Stimulated activated CD4-positive, alpha-beta T cell treated with anti-CD3 and anti-CD28 coated beads, Interleukin-2, amount 100 ng/mL, for 4 hours (primary cell): Measurements from ENCODE around the gene RCCD1.
"Not testable (repeated sequence)": the region's sequence is repeated elsewhere in the genome, so short reads cannot be mapped to it uniquely, and the experiment has no call there.

Source experiments
- DNase-seq: peaks from one replicate; pipeline ENCODE4 v3.0.0-alpha.2; 2020; ENCODE audit warnings: low read depth

The RCCD1 gene

GRCh38 chr15:90954712-90955623 lies at the start of gene RCCD1:
RCCD1 (plus strand) TSS chr15:90954884; CDS start chr15:90956735, 1,851 bp downstream.
- peak; percentile 84 for DNase-seq

GRCh38 chr15:90905306-90906180 lies 49.1 kb upstream of the RCCD1 start:
- no peak for DNase-seq

GRCh38 chr15:90906181-90906849 lies 48.4 kb upstream of the RCCD1 start:
- no peak for DNase-seq

DNA sequence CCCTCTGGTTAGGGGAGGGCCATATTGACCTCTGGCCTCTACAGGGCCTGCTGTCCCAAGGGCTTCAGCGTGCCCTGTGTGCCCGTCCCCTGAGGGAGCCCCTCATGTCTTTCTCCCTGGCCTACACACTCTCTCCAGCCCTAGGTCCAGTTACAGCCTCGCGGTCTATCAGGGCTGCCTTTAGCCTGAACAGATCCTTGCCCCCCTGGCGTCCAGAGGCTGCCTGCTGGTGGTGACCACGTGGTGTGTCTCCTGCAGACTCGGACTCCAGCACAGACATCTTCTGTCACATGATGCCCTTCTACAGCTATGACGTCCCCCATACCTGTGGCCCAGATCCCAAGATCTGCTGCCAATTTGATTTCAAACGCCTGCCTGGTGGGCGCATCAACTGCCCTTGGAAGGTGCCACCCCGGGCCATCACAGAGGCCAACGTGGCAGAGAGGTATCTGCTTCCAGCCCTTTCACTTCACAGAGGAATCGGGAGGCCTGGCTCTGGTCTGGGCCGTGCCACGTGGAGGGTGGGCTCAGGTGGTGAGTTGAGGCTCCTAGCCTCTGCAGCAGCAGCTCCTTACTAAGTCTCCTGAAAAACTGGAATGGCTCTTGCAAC lies 47.5 kb upstream of the RCCD1 start:
- no peak for DNase-seq

DNA sequence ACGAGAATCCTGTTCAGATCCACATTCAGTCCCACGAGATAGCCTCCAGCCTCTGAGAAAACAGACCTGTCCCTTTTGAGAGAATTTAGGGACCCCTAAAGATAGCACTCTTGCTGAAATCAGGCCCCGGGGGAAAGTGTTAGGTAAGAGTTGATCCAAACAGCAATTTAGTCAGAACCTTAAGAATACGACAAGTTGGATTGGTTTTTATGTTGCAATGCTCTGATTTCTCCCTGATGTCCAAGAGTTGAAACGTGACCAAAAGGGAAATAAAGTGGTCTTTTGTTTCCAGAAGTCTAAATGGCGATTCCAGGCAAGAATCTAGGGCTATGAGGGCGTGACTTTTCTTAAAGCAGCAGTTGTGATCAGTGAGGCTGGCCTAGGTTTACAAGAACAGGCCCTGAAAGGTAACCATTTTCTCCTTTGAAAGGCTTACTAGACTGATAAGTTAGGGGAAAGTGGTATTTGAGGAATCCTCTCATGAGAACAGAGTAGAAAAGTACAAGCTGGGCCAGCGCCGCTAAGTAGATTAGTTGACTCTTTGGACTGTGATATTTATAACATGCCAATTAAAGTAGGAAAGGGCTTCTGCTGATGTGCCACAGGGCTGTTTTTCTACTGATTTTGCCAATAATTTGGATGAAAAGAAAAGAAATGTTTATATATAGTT lies 46.7 kb upstream of the RCCD1 start:
- DNase-seq: no peak

DNA sequence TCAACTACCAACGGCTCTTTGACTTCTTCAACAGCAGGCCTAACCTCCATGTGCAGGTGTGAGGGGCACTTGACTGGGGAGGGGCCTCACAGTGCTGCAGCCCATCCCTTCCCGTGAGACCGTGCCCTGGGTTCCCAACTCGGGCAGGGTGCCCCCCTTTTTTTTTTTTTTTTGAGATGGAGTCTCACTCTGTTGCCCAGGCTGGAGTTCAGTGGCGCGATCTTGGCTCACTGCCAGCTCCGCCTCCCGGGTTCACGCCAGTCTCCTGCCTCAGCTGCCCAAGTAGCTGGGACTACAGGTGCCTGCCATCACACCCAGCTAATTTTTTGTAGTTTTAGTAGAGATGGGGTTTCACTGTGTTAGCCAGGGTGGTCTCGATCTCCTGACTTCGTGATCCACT lies 45.2 kb upstream of the RCCD1 start:
- not testable (repeated sequence) for DNase-seq

GRCh38 chr15:90909976-90910375 lies 44.7 kb upstream of the RCCD1 start:
- DNase-seq: no peak

DNA sequence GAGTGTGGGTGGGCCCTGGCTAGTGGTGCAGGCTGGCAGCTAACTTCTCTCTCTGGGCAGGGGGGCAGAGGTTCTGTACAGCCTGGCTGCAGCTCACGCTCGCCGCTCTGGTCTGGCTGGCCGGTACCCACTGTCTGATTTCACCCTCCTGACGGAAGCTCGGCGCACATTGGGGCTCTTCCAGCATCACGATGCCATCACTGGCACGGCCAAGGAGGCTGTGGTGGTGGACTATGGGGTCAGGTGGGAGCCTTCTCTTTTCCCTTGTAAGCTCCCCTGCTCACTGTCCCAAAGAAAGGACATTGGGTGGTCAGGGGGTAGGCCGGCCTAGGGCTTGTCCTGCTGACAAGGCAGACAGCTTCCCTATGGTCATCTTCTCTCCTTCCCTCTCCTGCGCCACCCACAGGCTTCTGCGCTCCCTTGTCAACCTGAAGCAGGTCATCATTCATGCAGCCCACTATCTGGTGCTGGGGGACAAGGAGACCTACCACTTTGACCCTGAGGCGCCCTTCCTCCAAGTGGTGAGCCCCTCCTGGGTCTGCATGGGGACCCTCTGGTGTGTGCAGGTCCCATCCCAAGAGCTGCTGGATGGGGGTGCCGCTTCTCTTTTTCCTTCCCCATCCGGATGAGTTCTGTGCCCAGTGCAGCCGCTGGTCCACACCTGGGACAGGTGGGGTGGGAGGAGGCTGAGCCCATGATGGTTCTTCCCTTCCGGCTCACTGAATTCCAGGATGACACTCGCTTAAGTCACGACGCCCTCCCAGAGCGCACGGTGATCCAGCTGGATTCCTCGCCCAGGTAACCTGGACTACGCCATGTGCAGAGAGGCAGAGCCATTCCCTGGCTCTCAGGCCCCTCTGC lies 44.0 kb upstream of the RCCD1 start:
- no peak for DNase-seq

- DNase-seq: no peak
These were observed 43.4 kb upstream of the RCCD1 start for GRCh38 chr15:90911302-90911623.

GRCh38 chr15:90911906-90912769 lies 42.5 kb upstream of the RCCD1 start:
- no peak for DNase-seq

GRCh38 chr15:90912770-90913075 lies 42.0 kb upstream of the RCCD1 start:
- DNase-seq: no peak

- no peak for DNase-seq
These were observed 41.2 kb upstream of the RCCD1 start for GRCh38 chr15:90913398-90913944.

GRCh38 chr15:90914305-90915080 lies 40.2 kb upstream of the RCCD1 start:
- DNase-seq: no peak

- DNase-seq: no peak
These were observed 39.4 kb upstream of the RCCD1 start for GRCh38 chr15:90915216-90915807.

- no peak for DNase-seq
These were observed 38.8 kb upstream of the RCCD1 start for GRCh38 chr15:90915808-90916440.

GRCh38 chr15:90916461-90916860 lies 38.2 kb upstream of the RCCD1 start:
- DNase-seq: no peak

GRCh38 chr15:90917569-90917968 lies 37.1 kb upstream of the RCCD1 start:
- DNase-seq: no peak
